Measurements from ENCODE around the gene C10orf90.
A peak's percentile ranks its signal among the peaks of the same experiment; 100 is the strongest.

C10orf90 gene

GRCh38 chr10:126673565-126673964, 3.1 kb upstream of the C10orf90 start:
- no peak for DNase-seq (ENCODE audit: low read depth, low spot score)

DNA sequence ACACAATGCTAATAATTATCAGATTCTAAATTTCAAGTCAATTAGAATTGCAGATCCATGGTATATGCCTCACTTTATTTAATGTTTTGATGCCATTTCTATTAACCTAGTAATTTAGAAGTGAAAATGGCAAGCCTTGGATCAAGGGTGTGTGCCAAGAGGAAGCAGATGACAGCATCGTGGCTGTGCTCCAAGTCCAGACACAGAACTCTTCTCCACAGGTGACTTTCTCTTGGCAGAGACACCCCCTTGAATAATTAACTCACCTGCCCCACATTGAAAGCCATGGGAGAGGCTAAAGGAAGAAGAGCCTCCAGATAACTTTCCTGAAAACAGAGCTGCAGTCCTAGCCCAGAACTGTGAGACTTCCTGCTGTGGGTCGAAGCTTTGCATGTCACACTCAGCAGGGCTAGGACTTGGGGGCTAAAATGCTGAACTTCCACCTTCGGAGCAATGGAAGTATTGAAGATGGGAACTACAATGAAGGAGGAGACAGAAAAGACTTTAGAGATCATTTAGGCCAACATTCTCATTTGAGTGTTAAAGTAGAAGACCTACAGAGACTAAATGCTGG, 996 bp upstream of the C10orf90 start:
- no peak for DNase-seq (ENCODE audit: low read depth, low spot score)

DNA sequence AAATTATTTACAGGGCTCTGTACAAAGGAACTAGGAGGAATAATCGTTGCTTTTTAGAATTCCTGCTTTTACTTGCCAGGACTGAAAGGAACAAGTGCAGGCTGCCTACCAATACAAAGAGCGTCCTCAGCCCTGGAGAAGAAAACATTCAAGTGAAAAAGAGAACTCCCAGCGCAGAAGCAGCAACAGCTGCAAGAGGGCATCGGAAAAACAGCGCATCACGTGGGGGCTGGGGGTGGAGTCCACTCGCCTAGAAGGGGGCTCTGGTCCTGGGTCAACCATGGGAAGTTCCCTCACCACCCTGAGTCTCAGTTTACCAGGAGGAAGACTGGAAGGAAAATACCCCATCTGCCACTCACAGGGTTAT, 385 bp upstream of the C10orf90 start:
- DNase-seq (ENCODE audit: low read depth, low spot score), result no peak

DNA sequence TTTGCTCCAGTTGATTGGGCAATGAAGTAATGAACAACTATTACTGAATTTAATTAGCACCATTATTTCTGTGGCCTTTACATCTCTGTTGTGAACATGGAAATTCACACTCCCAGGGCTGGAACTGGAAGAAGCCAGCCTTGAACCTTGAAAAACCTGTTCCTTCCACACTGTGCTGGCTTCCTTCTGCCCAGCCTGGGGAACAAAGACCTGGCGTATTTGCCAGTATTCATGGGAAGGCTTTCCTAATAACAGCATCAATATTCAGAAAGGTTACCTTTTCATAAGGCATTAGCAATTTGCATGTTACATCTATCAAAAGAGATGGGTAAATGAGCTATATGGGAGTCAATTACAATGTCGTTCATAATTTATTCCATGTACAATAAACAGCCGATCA, 1.3 kb downstream of the C10orf90 start:
- DNase-seq (ENCODE audit: low read depth, low spot score), result no peak

GRCh38 chr10:126668505-126668904, 2.0 kb downstream of the C10orf90 start:
- no peak for DNase-seq (ENCODE audit: low read depth, low spot score)

GRCh38 chr10:126667568-126667967, 2.9 kb downstream of the C10orf90 start:
- DNase-seq (ENCODE audit: low read depth, low spot score), result no peak

GRCh38 chr10:126665207-126665606, 5.3 kb downstream of the C10orf90 start:
- DNase-seq (ENCODE audit: low read depth, low spot score), result no peak

DNA sequence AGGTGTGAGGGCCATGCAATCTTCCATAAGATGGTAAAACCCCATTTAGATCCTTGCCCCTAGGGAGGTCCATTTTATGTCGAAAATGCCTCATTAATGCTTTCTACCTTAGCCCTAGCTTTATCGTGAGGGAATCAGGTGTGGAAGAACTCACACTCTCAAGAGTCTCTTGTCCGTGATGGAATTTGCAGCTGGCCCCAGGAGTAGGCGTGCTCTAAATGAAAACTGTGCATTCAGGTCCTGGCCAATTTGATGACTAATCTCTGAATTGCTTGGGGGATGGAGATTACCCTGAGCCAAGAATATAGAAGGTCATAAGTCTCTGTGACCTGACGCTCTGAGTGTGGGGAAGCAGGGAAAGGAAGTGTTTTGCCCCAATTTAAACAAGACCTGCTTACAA, 6.6 kb downstream of the C10orf90 start:
- peak; percentile 73 for DNase-seq (ENCODE audit: low read depth, low spot score)

- peak; percentile 87 for DNase-seq (ENCODE audit: low read depth, low spot score)
These were observed 7.2 kb downstream of the C10orf90 start for GRCh38 chr10:126663328-126663727.

- peak; percentile 77 for DNase-seq (ENCODE audit: low read depth, low spot score)
These were observed 8.5 kb downstream of the C10orf90 start for GRCh38 chr10:126661841-126662515.

GRCh38 chr10:126661356-126661755, 9.1 kb downstream of the C10orf90 start:
- DNase-seq (ENCODE audit: low read depth, low spot score), result no peak

- DNase-seq (ENCODE audit: low read depth, low spot score), result no peak
These were observed 10.7 kb downstream of the C10orf90 start for GRCh38 chr10:126659750-126660149.

GRCh38 chr10:126658928-126659327, 11.6 kb downstream of the C10orf90 start:
- DNase-seq (ENCODE audit: low read depth, low spot score), result no peak

DNA sequence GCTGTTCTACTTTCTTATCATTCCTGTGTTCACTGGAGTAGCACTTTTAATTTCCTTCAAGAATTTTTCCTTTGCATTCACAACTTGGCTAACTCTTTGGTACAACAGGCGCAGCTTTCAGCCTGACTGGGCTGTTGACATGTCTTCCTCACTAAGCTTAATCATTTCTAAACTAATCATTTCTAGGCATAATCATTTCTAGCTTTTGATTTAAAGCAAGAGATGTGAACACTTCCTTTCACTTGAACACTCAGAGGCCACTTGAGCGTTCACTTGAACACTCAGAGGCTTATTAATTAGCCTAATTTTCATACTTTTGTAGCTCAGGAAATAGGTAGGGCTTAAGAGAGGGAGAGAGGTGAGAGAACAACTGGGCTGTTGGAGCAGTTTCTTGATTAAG, 15.9 kb downstream of the C10orf90 start:
- DNase-seq (ENCODE audit: low read depth, low spot score), result no peak

DNA sequence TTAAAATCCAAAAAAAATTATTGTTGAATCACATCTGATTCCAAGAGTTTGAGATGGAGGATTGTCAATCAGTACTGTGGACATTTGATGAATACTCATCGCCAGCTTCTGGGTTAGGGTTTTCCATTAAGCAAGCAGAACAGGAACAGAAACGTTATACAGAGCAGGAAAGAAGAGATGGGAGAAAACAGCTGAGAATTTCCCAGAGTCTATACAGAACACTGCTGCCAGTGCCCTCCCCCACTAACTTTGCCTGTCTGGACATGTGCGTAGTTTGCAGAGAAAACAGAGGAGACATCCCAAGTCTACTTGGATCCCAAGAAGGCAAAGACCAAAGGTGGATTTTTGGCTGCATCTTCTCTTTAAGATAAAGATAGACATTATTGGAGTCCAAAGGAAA, 19.0 kb downstream of the C10orf90 start:
- no peak for DNase-seq (ENCODE audit: low read depth, low spot score)

GRCh38 chr10:126650161-126650560, 20.3 kb downstream of the C10orf90 start:
- DNase-seq (ENCODE audit: low read depth, low spot score), result peak; percentile 33

DNA sequence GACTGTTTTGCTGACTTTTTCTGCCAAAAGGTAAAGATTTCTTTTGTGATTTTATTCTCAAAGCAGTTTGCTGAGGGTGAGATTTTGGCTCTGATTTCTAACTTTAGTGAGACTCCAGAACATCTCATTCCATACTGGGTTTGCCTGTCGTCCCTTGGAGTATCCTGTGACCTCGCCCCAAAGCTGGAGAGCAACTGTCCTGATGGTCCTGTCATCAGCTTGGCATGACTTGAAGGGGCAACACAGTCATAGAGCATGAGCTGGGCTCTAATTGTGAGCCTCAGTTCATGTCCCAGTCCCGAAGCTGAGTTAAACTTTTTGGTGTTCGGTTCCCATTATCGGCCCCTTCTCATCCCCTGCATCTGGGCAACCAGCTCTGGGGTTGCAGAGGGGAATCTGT, 23.4 kb downstream of the C10orf90 start:
- DNase-seq (ENCODE audit: low read depth, low spot score), result no peak

- DNase-seq (ENCODE audit: low read depth, low spot score), result peak; percentile 65
These were observed 24.4 kb downstream of the C10orf90 start for GRCh38 chr10:126646110-126646509.

- DNase-seq (ENCODE audit: low read depth, low spot score), result no peak
These were observed 30.1 kb downstream of the C10orf90 start for GRCh38 chr10:126640401-126640800.

DNA sequence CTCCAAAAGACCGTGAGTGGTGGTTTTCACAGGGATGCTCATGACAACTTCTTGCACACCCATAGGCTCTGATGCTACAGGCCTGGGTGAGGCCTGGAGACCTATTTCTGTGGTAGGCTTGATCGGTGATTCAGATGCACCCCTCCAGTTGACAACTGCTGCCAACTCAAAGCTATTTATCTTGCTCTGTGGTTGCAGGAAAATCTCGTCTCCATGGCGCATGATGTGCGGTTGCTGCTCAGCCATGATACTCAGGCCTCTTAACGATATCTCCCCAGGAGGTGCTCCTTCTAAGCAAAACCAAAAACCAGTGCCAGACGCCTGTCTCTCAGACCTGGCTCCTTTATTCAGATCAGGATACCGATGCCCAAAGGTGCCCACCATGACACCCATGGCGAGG, 31.4 kb downstream of the C10orf90 start:
- peak; percentile 49 for DNase-seq (ENCODE audit: low read depth, low spot score)

DNA sequence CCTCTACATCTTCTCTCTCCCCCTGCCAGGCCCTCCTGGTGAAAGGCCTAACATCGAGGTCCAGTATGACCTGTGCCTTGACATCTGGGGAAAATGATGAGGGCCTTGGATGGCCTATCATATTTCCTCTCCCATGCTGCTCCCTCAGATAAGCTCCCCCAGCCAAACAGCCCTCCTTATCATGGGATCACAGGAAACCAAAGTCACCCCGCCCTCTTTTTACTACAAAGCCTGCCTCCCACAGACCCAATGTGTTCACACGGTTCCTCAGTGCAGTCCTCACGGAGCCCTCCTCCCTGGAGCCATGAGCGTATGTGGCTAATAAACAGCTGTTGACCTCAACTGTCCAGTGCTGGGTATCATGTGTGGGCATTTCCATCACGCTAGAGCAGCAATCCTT, 32.0 kb downstream of the C10orf90 start:
- no peak for DNase-seq (ENCODE audit: low read depth, low spot score)

- no peak for DNase-seq (ENCODE audit: low read depth, low spot score)
These were observed 33.0 kb downstream of the C10orf90 start for GRCh38 chr10:126637501-126637900.

DNA sequence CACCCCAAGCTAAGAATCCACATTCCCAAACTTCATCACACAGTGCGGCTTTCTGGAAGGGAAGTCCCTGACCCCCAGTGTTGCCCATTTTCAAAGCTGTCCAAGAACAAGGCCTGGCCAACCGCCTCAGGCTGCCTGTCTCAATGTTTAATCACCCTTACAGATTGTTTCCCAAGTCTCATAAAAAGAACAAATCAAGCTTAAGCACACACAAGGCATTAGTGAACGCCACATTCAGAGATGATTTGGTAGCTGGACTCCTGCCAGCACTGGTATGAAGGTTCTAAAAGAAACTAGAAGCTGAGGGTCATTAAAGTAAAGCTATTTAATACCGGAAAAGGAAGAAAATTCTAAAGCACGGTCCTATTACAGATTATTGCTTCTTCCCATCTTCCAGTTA, 35.6 kb downstream of the C10orf90 start:
- peak; percentile 85 for DNase-seq (ENCODE audit: low read depth, low spot score)

DNA sequence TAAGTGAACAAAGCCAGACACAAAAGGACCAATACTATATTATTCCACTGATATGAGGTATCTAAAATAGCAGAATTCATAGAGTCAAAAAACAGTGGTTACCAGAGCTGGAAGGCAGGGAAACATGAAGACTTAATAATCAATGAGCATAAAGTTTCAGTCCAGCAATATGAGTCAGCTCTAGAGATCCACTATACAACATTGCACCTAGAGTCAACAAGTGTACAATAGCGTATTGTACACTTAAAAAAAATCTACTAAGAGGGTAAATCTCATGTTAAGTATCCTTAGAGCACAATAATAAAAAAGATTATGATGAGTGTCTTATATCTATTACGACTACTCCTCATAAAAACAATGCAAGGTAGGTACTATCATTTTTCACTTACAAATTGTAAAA, 36.1 kb downstream of the C10orf90 start:
- DNase-seq (ENCODE audit: low read depth, low spot score), result no peak
